ENCODE data around the gene PPFIA3.
"Not testable (repeated sequence)": the region's sequence is repeated elsewhere in the genome, so short reads cannot be mapped to it uniquely, and the experiment has no call there.

Gene PPFIA3

GRCh38 chr19:49102303-49102702 lies 17.0 kb upstream of the PPFIA3 start:
- DNase-seq: no peak

DNA sequence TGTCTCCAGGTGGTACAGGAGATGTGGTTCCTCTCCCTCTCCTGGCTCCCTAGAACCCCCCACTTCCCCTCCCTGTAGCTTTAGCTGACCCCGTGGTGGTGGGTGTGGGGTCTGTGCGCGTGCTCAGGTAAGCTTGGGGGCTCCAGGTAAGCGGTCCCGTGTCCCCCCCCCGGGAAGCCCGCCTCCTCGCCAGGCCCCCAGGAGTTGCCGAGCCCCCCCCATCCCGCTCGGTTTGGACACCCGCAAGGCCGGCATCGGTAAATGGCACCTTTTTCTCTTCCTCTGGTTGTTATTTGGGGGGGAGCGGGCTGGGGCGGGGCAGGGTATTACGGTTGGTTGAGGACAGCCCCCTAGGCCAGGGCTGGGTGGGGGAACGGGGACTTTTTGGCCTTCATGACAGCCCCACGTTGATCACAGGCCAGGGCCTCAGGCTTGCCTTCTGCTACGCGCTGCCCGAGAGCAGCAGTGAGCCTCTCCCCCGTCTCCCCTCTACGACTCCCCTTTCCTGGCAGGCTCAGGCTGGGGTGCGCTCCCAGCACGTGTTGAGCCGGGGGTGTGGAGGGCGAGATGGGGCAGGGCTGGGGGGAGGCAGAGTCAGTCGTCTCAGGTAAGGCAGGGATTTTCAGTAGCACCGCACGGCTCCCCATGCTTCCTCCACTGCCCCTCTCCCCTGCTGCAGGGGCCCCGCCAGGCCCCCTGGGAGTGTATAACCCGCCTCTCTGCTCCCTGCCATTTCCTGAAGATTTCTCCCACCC lies 15.8 kb upstream of the PPFIA3 start:
- no peak for DNase-seq

- no peak for DNase-seq
Measured at GRCh38 chr19:49104229-49104864, 15.0 kb upstream of the PPFIA3 start.

GRCh38 chr19:49106648-49107135 lies 12.7 kb upstream of the PPFIA3 start:
- peak in 29 of 51 donors; percentile 3 to 56 (median 23) for DNase-seq

GRCh38 chr19:49107625-49108459 lies 11.5 kb upstream of the PPFIA3 start:
- DNase-seq: no peak

DNA sequence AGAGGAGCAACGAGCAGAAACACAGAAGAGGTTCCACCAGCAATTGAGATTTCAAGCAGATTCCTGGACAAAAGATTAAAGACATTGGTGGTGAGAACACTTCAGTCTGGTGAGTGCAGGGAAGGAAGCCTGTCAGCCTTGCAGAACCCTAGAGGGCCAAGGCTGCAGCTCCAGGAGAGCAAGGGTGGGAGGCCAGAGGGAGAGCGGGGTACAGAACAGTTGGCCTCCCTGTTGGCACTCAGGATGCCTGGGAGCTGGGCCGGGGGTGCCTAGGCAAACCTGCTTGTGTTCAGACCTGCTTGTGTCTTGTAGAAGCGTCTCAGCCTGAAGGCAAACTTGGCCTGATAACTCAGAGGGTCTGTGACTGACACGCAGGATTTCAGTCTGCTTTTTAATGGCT lies 10.3 kb upstream of the PPFIA3 start:
- no peak for DNase-seq

GRCh38 chr19:49109569-49110233 lies 9.6 kb upstream of the PPFIA3 start:
- DNase-seq: no peak

- DNase-seq: no peak
Measured at GRCh38 chr19:49110567-49110966, 8.8 kb upstream of the PPFIA3 start.

GRCh38 chr19:49111218-49111998 lies 7.9 kb upstream of the PPFIA3 start:
- DNase-seq: no peak

DNA sequence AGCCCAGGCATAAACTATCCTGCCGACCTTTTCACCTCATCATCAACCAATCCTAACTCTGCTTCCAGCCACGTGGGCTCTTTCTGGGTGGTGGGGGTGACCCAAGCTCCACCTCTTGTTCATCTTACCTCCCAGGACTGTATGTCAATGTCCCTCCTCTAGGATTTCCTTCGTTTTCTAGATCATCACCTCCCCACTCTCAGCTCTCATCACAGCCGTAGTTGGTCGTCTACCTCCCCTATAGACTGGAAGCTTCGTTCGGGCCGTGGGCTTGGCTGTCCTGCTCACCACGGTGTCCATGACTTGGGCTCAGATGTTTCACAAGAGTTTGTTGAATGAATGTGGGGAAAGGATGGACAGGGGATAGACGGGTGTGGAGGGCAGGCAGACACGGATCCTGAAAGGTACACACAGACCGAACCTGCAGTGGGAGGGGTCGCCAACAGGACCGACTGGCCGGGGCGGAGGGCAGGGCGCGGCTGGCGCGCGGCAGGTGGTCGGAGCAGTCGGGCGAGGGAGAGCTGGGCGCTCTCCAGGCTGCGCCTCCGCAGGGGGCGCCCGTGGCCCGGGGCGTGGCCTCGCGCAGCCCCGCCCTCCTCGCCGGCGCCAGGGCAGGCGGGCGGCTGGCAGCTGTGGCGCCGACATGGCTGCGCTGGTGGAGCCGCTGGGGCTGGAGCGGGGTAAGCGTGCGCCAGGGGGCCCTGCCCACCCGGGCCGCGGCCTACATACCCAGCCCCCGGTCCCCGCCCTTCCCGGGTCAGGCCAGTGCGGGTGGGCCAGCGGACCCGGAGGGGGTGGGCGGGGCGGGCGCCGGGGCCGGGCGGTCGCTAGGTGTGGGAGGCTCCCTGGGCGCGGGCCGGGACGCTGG lies 5.3 kb upstream of the PPFIA3 start, which contains the start of gene LIN7B:
Gene LIN7B, plus strand, starts transcription at position 609 of the 868 bp plus-strand sequence. Its CDS starts 35 bp downstream, at position 644.
- peak in 46 of 51 donors; percentile 13 to 83 (median 48) for DNase-seq

DNA sequence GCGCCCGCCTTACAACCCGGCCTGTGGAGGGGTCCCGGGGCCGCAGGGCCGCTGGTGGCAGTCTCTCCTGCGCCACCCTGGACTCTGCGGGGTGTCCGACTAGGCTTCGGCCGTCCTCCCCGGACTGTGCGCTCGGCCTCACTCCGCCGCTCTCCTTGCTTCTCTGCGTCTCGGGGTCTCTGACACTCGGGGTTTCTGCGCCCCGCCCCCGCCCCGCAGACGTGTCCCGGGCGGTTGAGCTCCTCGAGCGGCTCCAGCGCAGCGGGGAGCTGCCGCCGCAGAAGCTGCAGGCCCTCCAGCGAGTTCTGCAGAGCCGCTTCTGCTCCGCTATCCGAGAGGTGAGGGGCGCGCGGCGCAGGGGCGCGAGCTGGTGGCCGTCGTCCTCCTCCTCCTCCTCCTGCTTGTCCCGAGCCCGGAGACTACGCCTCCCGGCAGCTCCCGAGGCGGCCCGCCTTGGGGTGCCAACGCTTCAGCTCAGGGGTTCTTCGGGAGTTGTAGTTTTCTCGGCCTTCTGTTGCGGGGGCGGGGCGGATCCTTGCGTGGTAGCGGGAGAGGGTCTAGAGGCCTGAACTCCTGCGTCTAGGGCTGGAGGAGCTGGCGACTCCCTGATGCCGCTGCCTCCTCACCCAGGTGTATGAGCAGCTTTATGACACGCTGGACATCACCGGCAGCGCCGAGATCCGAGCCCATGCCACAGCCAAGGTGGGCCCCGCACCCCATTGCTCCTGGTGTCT lies 4.5 kb upstream of the PPFIA3 start:
- peak in 47 of 51 donors; percentile 19 to 88 (median 67) for DNase-seq

DNA sequence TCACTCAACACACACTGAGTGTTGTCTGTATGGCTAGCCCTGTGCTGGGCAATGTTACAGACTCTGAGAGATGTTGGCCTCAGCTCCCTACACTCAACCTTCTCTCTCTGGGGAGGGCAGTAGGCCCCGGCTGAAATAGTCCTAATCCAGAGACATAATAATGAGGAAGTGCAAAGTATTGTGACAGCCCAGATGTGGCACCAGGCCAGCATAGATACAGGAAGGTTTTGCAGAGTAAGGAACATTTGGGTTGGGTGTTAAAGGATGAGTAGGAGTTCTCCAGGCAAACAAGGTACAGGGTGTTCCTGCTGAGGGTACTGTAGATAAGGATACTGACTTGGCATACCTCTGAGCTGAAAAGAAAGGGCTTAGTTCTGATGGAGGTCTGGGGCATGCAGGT lies 2.8 kb upstream of the PPFIA3 start:
- no peak for DNase-seq

DNA sequence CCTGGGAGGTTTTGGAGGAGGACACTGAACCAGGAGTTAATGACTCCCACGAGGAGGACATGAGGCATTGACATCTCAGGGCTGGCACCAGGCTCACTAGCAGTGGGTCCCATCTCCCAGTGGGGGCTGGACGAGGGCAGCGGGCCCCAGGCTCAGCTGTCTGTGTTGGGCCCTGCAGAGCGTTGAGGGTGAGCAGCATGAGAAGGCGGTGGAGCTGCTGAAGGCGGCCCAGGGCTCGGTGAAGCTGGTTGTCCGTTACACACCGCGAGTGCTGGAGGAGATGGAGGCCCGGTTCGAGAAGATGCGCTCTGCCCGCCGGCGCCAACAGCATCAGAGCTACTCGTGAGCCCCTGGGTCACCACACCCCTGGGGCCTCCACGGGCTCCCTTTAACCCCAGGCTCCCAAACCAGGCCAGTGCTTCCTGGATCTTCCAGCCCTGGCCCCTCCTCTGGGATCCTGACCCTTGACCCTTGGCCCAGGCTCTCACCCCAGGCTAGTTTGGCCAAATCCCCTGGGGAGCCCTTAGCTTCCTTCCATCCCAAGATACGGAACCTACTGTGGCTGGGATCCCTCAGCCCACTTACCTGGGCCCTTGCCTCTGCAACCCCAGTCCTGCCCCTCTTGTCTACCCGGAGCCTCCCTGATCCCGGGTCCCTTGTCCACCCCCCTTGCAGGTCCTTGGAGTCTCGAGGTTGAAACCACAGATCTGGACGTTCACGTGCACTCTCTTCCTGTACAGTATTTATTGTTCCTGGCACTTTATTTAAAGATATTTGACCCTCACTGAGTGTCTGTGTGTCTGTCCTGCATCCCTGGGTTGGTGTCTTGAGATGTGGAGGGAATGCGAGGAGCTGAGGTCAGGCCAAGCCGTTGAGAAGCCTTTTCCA lies 1.4 kb upstream of the PPFIA3 start:
- peak in 1 of 51 donors; percentile 40 for DNase-seq

GRCh38 chr19:49118565-49119410 lies 556 bp upstream of the PPFIA3 start, which contains the start of gene C19orf73:
C19orf73 (minus strand) TSS chr19:49119143; CDS start chr19:49119022, 121 bp downstream.
- peak; percentile 42 to 97 (median 94) for DNase-seq

DNA sequence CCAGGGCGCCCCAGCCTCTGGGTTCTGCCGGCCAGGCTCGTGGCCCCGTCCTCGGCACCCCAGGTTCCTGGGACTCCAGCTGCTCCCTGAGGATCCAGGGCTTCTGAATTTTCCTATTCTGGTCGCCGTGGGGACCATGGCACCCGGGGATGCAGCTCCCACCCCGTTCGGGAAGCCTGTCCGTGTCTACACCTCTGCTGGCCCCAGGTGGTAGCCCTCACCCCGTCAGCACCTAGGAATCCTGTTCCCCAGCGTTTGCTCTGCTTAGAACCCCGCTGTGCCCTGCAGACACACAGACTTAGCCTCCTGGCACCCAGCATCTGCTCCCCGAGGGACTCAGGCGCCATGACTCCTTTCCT lies 960 bp downstream of the PPFIA3 start:
- DNase-seq: no peak

- no peak for DNase-seq
Measured at GRCh38 chr19:49120868-49121267, 1.5 kb downstream of the PPFIA3 start.

- not testable (repeated sequence) for DNase-seq
Measured at GRCh38 chr19:49121841-49122240, 2.5 kb downstream of the PPFIA3 start.
